HL-60/S4 (cell line): ENCODE data around the gene SHC3.

Experiments used
- in situ Hi-C: fragments of 300-500 bp; cut with MboI; formaldehyde crosslinking; loops from 2 replicates; pipeline ENCODE4 v1.14.3; 2022; ENCODE audit warnings: low sequenced_read_pairs

The SHC3 gene

DNA sequence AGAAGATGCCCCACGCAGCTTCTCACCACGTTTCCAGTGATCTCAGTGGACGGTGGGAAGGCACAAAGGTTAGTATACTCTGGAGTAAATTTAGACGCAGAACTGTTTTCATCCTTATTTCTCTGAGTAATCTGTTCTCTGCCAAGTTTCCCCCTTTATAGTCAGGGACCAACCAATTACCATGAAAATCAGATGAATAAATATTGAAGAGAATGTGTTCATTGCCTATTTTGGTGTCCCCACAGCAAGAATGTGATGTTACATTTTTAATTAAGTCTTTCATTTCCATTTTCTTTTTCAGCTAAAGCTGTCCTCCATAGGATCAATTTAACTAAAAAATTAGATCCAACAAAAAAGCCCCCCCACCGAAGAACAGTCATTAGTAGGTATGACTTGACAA is 146.0 kb downstream of the SHC3 start:
- in situ Hi-C loops: no loop called here

DNA sequence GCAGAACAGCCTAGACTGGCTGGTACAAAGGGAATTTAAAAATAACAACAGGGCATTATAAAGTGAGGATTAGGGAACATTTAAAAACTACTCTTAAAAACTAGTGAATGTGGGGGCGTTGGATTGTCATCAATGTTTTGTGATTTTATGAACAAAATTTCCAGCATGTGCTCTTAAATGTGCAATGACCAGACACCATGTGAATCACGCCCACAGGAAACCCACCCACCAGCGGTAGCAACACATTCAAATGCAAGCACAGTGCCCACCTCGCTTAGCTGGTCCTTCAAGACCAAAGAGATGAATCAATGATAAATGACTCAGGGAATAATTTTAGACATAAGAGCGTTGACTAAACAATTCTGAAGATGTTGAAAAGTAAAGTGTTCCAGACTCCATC is 146.4 kb downstream of the SHC3 start:
- in situ Hi-C loops: no loop called here

DNA sequence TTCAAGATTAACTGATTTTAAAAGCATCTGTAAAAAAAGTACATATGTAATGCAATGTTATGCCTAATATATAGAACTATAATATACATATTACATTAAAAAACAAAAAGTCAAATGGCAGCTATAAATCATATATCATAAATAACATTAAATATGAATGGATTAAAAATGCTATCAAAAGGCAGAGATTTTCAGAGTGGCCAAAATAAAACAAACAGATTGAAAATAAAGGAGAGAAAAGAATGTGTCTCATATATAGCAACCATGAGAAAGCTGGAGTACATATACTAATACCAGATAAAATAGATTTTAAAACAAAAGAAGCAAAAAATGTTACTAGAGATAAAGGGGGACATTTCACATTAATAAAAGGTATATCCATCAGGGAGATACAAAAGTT is 148.8 kb downstream of the SHC3 start:
- in situ Hi-C loops: no loop called here

DNA sequence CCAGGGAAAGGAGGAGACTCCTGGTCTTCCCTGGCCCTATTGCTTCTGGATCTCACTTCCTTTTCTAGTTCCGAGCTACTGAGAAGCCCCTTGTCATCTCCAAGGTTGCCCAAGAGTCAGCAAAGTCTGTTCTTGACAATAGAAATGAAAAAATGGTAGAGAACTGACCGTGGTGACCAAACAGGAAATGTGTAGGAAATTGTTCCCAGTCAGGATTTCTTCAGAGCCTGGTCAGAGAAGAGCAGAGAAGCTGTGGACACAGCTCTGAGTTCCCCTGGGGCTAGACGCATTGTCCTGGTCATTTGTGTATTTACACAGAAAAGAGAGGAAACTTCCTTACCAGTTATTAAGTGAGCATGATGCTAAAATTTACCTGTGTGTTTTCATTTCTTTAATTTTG is 151.7 kb downstream of the SHC3 start:
- in situ Hi-C loops: no loop called here

DNA sequence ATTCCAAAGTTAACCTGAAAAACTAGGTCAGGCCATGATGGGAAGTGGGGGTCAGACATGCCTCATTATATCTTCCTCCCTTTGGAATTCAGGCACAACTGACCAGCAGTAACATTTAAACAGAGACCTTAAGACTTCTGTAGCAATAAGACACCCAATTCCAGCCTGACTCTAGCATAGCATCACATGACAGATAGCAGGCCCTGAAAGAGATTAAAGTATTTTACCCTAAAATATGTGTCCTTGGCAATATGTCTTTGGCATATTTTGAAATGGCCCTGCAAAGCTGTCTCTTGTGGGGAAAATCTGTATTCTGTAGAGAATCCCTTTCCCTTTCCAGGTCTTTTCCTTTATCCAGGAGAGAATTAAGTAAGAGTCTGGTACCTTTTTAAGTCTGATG is 153.1 kb downstream of the SHC3 start:
- in situ Hi-C loops: no loop called here

DNA sequence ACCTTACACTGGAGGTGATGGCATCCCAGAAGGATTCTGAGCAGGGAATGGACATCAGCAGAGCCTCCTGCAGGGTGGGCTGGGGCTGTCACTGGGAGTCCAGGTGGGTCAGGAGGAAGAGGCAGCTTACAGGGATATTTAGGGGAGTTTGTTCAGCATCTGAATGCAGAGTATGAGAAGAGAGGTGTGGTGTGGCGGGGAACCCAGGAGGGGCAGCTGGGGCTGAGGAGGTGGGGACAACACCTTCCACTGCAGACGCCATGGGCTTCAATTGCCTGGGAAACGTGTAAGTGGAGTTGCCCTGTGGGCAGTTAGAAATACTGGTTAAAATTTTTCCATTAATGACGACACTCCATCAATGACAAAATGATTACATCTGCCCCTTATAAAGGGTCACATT is 153.9 kb downstream of the SHC3 start:
- in situ Hi-C loops: loop anchor here (25.0 kb wide), 1 partner anchor 263 kb away; no protein-coding TSS in a partner anchor

DNA sequence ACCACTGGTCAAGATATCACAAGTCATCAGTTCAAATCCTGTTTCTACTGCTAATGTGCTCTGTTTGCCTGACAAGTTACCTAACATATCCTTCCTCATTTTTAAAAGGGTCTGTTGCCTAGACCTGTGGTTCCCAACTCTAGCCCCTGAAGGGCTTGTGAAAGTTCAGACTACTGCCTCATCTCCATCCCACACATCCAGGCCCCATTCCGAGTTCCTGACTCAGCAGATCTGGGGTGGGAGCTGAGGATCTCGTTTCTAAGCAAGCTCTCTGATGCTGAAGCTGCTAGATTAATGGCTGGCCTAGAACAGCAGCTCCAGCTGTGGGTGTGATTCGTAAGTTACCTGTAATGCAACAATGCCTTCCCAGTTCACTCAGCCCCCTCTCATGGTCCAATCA is 154.9 kb downstream of the SHC3 start:
- in situ Hi-C loops: loop anchor here (25.0 kb wide), 1 partner anchor 264 kb away; no protein-coding TSS in a partner anchor

DNA sequence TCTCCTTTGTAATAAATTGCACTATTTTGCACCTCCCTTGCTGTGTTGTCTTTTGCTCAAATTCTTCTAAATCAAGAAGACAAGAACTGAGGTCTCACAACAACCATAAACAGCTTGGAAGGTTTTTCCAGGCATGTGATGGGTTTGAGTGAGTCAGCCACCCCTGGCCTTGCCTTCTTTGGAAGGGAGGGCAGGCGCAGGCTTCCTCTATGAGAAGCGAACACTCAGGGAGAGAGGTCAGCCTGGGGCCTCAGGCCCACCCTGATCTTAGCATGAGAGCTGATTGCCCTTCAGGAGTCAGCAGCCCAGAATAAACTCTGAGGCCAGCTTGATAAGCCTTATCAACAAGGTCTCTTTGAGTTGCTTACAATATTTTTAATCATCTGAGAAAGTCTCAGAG is 155.7 kb downstream of the SHC3 start:
- in situ Hi-C loops: loop anchor here (25.0 kb wide), 1 partner anchor 264 kb away; no protein-coding TSS in a partner anchor

DNA sequence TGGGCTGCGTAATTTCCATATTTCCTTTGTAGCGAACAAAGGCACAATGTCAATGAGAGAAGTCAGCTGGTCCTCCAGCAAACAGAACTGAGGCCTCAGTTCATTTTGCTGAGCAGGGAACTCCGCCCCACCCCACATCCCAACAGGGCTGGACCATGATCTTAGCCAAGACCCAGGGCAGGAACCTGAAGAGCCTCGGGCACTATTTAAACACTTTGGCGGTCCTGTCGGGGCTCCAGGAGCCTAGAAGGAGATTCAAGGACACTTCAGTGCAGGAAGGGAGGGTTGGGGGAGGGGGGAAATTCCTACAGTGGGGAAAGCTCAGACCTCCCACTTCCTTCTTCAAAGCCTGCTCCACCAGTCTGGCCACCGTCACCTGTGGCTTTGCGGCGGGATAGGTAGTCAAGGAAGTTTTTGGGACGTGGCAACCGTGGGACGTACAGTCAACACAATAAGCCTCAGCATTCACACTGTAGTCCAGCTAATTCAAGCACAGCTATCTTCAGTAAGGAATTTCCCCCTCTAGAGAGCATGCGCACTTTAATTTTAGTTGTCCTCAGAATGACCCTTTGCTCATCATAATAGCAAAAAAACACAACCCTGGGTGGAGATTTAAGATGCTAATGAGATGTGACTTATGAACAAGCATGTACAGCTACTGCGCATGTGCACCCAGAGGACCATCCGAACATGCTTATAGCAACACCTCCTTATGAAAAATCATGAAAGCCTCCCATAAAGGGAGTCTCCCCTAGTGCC is 156.4 kb downstream of the SHC3 start:
- in situ Hi-C loops: loop anchor here (25.0 kb wide), 1 partner anchor 265 kb away; no protein-coding TSS in a partner anchor

DNA sequence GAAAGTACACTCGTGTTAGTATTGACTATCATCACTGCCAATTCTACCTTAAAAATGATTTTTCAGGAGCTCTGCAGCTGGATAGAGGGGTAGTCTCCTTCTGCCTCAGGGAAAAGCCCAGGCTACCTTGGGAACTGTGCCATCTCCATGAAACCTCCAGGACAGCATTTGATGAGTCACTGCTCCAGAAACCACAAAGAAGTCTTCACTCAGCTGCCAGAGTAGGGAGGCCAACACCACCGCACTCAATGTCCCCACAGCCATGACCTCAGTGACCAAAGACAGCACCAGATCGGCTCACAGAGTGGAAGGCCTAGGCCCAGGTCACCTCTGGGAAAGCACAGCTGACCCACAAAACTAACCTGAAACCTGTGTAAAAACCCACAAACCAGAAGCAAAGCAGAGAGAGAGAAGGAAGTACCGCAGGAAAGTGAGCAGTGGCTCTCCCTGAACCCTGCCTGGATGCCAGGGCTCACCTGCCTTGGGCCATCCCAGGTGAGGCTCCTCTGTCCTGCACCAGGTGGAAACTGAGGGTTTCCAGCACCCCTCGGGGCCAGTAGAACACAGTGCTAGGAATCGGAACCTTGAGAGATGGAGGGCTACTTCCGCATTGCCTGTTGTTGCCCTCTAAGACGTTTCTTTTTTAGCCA is 157.3 kb downstream of the SHC3 start:
- in situ Hi-C loops: loop anchor here (25.0 kb wide), 1 partner anchor 266 kb away; no protein-coding TSS in a partner anchor

DNA sequence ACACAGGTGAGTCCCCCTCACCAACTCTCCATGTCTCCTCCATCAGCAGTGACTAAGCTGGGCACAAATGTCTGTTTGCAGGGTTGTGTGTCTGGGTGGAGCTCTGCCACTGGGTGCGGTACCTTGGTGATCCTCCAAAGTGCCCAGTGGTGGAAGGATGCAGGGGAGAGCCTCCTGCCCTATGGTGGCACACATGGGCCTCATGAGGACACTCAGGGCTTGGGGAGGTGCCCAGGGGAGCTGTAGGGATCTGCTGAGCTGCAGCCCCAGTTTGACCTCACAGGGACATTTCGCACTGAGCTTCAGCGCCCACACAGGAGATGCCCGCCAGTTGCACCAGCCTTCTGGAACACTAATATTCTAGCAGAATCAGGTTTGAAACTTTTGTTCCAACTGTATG is 157.9 kb downstream of the SHC3 start:
- in situ Hi-C loops: loop anchor here (25.0 kb wide), 1 partner anchor 267 kb away; no protein-coding TSS in a partner anchor

DNA sequence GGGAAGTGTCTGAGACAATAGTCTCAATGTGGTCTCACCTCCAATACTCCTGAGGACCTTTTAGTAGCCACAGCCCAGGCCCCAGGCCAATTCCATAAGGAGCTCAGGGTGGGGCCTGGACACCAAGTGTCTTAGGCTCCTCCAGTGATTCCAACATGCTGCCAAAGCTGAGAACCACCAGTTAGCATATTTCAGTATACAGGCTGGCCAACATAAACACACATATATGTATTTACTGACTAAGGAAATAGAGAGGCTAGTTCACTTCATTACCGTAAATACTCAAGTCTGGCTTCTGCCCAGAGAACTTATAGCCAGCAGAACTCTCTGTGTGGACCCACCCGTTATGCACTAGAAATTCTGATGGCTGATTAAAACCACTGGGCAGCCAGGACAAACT is 163.3 kb downstream of the SHC3 start:
- in situ Hi-C loops: loop anchor here (25.0 kb wide), 1 partner anchor 272 kb away; no protein-coding TSS in a partner anchor

DNA sequence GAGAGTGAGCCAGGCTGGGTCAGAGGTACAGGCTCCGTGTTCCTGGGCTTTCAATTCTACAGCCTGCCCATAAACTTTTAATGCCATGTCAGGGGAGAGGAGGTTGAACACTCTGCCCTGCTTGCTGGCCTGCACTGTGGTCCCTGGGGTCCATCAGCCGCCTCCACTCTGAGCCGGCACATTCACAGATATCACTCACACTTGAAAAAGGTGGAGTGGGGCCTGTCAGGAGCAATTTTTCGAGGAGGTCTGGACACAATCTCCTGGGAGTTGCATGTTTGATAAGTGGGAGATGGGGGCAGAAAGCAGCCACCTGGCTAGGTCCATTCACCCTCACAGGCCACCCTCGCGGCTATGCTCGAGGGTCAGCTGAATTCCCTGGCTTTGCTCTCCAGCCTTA is 164.5 kb downstream of the SHC3 start:
- in situ Hi-C loops: loop anchor here (25.0 kb wide), 1 partner anchor 273 kb away; no protein-coding TSS in a partner anchor

DNA sequence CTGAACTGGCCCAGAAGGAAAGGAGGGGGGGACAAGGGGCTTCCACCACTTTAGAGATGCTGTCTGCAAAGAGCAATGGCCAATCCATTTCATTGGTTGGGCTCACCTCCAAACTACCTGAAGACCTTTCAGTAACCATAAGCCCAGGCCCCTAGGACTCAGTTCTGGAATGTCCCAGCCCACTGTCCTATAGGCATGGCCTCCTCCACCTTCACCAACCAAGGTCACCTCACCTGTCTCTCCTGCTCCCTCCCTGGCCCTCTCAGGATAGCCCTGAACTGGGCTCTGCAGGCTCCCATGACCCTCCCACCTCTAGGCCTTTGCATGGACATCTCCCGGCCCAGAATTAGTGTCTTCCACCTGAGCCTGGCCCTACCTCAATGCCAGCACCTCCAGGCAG is 165.0 kb downstream of the SHC3 start:
- in situ Hi-C loops: loop anchor here (25.0 kb wide), 1 partner anchor 274 kb away; no protein-coding TSS in a partner anchor

DNA sequence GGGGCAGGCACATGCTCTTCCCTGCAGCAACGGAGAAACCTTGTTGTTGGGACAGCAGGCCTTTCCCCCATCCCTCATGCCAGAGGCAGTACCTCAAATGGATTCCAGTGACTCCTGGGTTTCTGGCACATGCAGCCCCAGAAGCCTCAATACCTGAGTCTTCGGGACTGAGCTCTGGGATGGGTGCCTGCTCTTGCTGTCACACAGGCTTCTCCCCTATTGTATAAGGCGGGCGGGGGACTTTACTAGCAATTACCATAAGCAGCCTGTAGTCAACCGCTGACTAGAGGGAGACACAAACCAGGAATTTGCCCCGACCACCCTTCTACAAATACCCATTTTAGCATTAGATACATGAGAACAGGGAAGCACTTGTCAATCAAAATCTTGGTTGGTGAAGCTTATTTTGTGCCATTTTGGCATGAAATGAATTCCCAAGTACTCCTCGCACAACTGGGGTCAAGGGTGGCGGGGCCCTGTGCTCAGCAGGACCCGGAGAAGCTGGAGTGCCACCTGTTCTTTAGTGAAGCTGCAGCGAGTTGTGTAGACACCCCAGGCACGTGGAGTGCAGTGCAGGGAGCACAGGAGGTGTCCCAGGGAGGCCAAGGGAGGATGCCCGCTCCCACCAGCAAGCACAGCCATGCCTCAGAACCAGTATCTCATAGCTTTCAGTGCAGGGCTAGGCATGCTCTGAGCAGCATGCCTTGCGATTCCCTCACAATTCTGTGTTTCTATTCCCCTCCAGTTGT is 166.2 kb downstream of the SHC3 start:
- in situ Hi-C loops: loop anchor here (25.0 kb wide), 1 partner anchor 275 kb away; no protein-coding TSS in a partner anchor

DNA sequence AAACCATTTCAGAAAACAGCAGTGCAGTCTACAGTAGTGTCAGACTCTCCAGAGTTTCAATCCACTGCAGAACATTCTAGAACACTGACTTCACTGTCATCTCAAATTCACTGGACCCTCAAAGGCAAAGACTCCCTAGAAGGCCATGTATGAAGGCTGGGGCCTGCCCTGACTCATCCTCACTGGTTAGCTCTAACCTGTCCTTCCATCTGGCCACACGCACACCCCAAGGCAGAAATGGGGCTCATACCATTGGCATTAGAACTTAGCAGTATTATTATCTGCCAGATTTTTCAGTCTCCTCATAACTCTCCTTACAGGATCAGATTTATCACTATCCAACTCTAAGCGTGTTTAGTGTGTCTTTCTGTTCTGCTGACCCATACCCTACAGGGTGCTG is 166.9 kb downstream of the SHC3 start:
- in situ Hi-C loops: loop anchor here (25.0 kb wide), 1 partner anchor 276 kb away; no protein-coding TSS in a partner anchor

DNA sequence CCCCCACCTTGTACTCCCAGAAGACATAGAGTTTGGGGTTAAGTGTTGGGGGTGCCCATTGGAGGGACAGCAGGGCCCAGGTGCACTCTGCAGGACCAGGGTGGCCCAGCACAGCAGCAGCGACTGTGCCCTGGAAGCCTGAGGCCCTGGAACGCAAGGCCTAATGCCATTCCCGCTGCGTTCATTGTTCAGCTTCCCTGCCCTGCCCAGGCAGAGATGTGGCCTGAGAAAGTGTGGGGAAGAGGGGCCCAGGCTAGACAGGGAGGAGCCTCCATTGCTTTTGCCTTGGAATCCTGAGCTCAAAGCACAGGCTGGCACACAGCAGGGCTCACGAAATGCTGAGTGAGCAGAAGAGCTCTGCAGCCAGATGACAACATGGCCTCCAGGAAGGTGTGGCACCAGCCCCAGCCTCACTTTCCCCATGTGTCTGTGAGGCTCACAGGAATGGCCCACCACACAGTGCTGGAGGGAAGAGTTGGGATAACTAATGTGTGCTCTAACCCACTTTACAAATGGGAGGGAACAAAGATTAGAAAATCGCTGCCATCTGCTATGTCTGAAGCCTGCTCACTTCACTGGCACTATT is 168.0 kb downstream of the SHC3 start:
- in situ Hi-C loops: loop anchor here (25.0 kb wide), 1 partner anchor 277 kb away; no protein-coding TSS in a partner anchor

DNA sequence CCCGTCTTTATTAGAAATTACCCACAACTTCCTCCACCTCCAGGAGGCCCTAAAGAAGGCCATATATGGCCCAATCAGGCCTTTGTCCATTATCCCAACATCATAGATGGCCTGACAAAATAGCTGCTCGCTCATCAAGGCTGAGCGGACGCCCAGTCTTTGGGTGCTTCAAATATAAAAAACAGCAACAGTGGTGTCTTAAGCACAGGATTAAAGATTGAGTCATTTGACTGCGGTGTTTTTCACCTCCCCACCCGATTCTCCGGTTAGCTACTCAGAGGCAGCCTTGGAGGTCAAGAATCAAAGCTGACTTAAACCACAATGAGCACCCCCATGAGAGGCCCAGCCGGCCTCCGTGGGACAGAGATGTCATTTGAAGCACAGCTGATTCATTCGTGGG is 168.6 kb downstream of the SHC3 start:
- in situ Hi-C loops: loop anchor here (25.0 kb wide), 1 partner anchor 277 kb away; no protein-coding TSS in a partner anchor

DNA sequence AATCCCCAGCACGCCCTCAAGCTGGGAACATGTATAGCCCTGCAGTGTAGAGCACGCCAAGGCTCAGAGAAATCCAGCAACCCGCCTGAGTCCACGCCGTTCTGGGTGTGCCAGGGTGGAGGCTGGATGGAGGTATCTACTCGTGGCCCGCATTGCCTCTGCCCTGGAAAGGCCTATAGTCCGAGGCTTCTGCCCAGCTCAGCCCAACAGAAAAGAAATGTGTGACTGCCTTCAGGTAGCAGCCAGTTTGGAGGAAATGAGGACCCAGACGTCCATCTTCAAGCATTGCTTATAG is 169.1 kb downstream of the SHC3 start:
- in situ Hi-C loops: loop anchor here (10.0 to 25.0 kb wide), 2 partner anchors 278 to 415 kb away; no protein-coding TSS in a partner anchor

DNA sequence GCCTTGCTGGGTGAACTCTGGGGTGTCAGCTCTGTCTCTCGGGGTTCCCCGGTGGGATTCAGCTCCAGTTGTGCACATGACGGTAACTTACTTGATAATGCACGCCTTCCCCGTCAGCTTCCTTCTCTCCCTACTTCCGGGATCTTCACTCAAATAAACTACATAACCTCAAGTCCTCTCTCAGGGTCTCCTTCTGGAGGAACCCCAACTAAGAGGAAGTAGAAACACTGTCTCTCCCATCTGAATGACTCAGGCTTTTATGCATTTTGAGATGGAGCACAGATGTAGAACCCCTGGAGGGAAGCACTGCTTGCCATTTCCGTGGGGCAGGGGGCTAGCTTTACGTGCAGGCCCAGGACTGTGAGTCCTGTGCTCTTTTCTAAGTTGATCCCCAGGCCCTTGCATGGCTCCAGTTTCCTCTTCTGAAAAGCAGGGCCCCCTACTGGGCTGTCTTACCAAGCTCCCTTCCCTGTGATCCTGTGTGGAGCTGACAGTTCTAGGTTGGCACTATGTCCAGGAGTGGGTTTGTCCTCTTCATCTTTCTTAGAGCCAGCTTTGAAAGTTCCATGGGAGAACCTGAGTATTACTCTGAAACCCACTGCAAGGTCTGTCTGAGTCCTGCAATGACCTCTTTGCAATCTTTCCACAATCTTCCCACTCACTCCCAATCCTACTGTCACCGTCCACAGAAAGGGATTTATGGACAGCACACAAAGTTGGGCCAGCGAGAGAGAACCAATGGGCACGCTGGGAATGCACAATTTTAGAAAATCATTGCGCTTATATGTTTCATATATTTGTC is 169.7 kb downstream of the SHC3 start:
- in situ Hi-C loops: loop anchor here (10.0 to 25.0 kb wide), 2 partner anchors 278 to 414 kb away; no protein-coding TSS in a partner anchor
